IMR-90 (cell line): Measurements from ENCODE around the gene PHKB.

Source experiments
- CEBPB ChIP-seq: IDR thresholded peaks from 2 replicates; pipeline ENCODE4 v1.6.1; 2012; ENCODE audit warnings: low read depth, low read length, improper control_type of control experiment
- CTCF ChIP-seq: conservative IDR thresholded peaks from 2 replicates; pipeline ENCODE4 v1.5.1; 2012; ENCODE audit warnings: mild to moderate bottlenecking, low read depth, low read length, improper control_type of control experiment
- ELK1 ChIP-seq: fragments of 150-350 bp; IDR thresholded peaks from 2 replicates; pipeline ENCODE4 v1.6.1; 2016; ENCODE audit warnings: low read depth, mild to moderate bottlenecking, low read length, moderate library complexity, borderline replicate concordance
- FOS ChIP-seq: fragments of 150-350 bp; IDR thresholded peaks from 2 replicates; pipeline ENCODE4 v1.6.1; 2016; ENCODE audit warnings: low read depth, low read length
- MAFK ChIP-seq: IDR thresholded peaks from 2 replicates; pipeline ENCODE4 v1.6.1; 2012; ENCODE audit warnings: low read depth, low read length, improper control_type of control experiment
- MAZ ChIP-seq: IDR thresholded peaks from 2 replicates; pipeline ENCODE4 v1.6.1; 2012; ENCODE audit warnings: low read depth, mild to moderate bottlenecking, low read length, improper control_type of control experiment, moderate library complexity, borderline replicate concordance
- MXI1 ChIP-seq: IDR thresholded peaks from 2 replicates; pipeline ENCODE4 v1.6.1; 2012; ENCODE audit warnings: low read depth, mild to moderate bottlenecking, low read length, moderate library complexity, borderline replicate concordance
- POLR2A ChIP-seq: IDR thresholded peaks from 2 replicates; pipeline ENCODE4 v1.6.1; 2012; ENCODE audit warnings: mild to moderate bottlenecking, low read depth, low read length
- RAD21 ChIP-seq: IDR thresholded peaks from 2 replicates; pipeline ENCODE4 v1.6.1; 2012; ENCODE audit warnings: low read length, improper control_type of control experiment
- RCOR1 ChIP-seq: IDR thresholded peaks from 2 replicates; pipeline ENCODE4 v1.6.1; 2012; ENCODE audit warnings: mild to moderate bottlenecking, low read length, improper control_type of control experiment; ENCODE audit not compliant: insufficient replicate concordance
- RFX5 ChIP-seq: IDR thresholded peaks from 2 replicates; pipeline ENCODE4 v1.8.0; 2012; ENCODE audit warnings: low read depth, mild to moderate bottlenecking, low read length, moderate library complexity
- SMC3 ChIP-seq: fragments of 150-350 bp; IDR thresholded peaks from 2 replicates; pipeline ENCODE4 v1.6.1; 2016; ENCODE audit warnings: low read depth, mild to moderate bottlenecking, antibody characterized with exemption, low read length, moderate library complexity
- USF2 ChIP-seq: fragments of 150-350 bp; IDR thresholded peaks from 2 replicates; pipeline ENCODE4 v1.6.1; 2017; ENCODE audit warnings: mild to moderate bottlenecking, antibody characterized with exemption, low read length, low read depth

GRCh38 chr16:47475786-47476185 is 14.7 kb downstream of the PHKB start:
- TF ChIP-seq POLR2A (no peak), CTCF (no peak), MAFK (no peak), RCOR1 (no peak), MAZ (no peak), RAD21 (no peak), SMC3 (no peak), CEBPB (no peak), FOS (no peak), RFX5 (no peak), USF2 (no peak), ELK1 (no peak), MXI1 (no peak)
